ENCODE data around the gene ZC3H12A.

DNA sequence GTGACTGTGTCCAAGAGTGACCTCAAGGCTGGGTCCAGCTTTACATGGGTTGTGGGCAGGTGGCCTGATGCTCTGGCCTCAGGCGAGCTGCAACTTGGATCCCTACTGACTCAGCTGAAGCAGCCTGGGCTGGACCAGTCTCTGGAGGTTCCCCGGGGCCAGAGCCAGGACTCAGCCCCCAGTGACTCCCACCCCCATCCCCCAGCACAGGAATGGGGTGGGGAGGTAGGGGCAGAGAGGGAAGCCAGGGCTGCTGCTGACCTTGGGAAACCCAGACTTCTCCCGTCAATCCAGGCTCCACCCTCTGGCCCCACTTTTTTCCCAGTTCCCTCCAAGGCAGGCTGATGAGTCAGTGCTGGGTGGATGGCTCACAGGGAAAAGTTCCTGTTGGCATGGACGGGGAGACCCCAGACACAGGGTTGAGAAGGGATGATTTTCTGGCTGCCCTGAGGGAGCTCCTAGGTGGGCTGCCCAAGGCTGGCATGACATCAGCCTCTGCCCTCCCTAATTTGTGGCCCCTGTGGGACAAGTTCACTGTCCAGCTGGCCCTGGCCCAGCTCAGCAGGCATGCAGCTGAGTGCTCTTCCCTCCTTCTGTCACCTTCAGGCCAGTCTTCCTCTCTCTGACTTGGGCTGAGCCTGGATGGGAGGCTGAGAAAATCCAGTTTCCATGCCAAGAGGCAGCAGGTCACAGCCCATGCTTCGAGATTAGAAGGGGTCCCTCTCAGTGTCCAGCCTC lies 2.2 kb downstream of the ZC3H12A start:
- TF ChIP-seq, protein P1, sequence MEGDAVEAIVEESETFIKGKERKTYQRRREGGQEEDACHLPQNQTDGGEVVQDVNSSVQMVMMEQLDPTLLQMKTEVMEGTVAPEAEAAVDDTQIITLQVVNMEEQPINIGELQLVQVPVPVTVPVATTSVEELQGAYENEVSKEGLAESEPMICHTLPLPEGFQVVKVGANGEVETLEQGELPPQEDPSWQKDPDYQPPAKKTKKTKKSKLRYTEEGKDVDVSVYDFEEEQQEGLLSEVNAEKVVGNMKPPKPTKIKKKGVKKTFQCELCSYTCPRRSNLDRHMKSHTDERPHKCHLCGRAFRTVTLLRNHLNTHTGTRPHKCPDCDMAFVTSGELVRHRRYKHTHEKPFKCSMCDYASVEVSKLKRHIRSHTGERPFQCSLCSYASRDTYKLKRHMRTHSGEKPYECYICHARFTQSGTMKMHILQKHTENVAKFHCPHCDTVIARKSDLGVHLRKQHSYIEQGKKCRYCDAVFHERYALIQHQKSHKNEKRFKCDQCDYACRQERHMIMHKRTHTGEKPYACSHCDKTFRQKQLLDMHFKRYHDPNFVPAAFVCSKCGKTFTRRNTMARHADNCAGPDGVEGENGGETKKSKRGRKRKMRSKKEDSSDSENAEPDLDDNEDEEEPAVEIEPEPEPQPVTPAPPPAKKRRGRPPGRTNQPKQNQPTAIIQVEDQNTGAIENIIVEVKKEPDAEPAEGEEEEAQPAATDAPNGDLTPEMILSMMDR (IDR thresholded peaks at IDR 0.05), result no peak
- peak in 1 of 4 donors; percentile 35 for TF ChIP-seq POLR2A (IDR thresholded peaks at IDR 0.05)
